Measurements from ENCODE around the gene MDM4.
"Not testable (repeated sequence)": the region's sequence is repeated elsewhere in the genome, so short reads cannot be mapped to it uniquely, and the experiment has no call there.

MDM4 gene

DNA sequence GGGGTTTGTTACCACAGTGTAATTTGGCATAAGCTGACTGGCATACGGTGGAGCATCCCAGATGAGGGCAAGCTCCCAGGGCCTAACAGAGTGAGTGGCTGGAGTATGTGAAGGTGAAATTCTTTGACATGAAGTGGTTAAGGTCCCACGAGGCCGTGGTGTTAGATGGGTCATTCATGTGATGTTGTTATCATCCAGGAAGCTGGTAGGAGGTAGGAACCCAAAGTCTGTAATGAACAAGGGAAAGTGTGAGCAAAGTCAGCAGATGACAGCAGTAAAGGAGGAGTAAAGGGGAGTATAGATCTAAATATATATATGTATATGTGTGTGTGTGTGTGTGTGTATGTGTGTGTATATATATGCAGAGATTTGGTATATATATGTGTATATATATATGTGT is 47.6 kb downstream of the MDM4 start:
- DNase-seq: no peak

DNA sequence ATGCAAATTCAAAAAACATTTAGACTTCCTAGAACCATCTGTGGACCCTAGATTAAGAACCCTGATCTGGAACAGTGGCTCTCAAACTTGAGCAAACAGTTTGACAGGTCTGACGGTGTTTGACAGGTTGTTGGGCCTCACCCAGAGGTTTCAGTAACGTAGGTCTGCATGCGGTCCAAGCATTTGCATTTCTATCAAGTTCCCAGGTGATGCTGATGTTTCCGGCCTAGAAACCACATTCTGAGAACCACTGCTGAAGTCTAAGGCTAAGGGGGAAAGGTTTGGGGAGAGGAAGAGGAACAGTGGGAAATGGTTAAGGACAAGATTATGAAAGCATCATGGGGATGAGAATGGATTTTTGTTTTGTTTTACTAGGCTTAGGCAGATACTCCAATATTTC is 48.6 kb downstream of the MDM4 start:
- no peak for DNase-seq

GRCh38 chr1:204565617-204566582 is 49.7 kb downstream of the MDM4 start:
- peak; percentile 73 for DNase-seq

DNA sequence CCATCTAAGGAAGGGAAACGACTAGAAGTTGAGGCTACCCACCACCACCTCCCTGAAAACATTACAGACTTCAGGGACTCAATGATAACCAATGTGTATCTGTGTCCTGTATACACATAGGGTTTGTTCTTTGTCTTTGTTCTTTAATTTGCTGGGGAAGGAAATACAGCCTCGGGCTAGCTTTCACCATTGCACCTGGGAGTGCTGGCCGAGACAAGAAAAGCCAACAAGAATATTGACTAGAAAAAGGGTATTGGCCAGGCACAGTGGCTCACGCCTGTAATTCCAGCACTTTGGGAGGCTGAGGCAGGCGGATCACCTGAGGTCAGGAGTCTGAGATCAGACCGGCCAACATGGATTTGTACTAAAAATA is 50.4 kb downstream of the MDM4 start:
- no peak for DNase-seq

GRCh38 chr1:204567071-204567470 is 50.9 kb downstream of the MDM4 start:
- no peak for DNase-seq

GRCh38 chr1:204568576-204569315 is 52.5 kb downstream of the MDM4 start:
- no peak for DNase-seq

- no peak for DNase-seq
Observed at GRCh38 chr1:204569478-204569877, 53.3 kb downstream of the MDM4 start.

GRCh38 chr1:204570021-204570420 is 53.8 kb downstream of the MDM4 start:
- DNase-seq: not testable (repeated sequence)

DNA sequence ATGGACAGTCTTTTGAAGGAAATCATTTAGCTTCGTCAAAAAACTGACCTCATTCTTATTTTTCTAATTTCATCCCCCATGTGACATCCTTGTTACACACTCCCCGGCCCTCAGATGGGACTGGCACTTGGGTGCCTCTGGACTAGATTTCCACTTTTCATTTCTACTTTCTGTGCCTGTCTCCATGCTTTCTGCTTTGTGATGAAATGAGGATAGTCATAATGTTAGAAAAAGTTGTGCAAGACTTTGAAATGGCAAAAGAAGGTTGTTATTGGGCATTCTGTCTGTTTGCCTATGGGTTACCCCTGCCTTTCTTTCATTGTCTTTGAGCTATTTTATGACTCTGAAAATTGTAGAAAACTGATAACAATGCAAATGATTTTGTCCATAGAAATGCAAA is 54.9 kb downstream of the MDM4 start:
- DNase-seq: no peak

- DNase-seq: no peak
Observed at GRCh38 chr1:204571631-204572030, 55.4 kb downstream of the MDM4 start.

DNA sequence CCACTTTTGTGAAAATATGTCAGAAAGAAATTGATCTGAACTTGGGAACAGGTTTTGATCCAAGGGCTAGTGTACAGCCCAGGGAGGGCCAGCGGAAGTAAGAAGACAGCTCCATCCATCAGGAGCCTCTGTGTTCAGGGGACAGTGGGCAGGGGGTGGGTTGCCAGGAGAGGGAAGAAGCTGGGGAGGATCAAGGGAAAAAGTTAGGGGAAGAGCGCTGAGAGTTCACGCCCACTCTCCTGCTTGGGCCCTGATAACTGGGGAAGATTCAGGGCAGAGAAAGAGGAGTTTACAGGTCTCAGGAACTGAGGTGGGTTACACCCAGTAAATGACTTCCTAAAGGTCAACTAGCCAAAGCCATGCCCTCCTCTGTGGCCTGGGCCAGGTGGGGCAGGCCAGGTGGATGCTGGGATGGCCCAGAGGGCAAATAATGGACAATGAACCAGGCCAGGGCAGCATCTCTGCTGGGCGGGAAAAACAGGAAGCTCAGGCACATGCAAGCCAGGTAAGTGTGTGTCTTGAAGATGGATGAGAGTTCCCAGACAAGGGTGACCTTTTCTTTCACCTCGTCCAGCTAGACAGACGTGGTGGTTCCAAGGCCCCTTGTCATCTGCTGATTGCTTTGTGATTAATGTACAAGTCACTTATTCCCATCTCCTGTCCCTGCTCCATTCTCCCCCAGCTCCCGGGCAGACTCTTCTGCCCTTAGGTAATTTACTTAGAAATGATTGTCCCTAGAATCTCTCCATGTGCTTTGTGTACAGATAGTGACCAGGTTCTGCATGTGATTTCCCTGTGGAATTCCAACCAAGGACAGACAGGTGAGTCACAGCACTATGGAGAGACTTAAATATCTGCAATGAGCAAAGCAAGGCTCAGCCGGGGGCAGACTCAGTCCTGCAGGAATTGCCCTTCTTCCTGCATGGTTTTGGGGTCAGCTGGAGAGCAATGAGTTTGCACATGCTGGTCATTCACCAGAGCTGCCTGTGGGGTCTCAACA is 57.0 kb downstream of the MDM4 start:
- DNase-seq: peak; percentile 49

DNA sequence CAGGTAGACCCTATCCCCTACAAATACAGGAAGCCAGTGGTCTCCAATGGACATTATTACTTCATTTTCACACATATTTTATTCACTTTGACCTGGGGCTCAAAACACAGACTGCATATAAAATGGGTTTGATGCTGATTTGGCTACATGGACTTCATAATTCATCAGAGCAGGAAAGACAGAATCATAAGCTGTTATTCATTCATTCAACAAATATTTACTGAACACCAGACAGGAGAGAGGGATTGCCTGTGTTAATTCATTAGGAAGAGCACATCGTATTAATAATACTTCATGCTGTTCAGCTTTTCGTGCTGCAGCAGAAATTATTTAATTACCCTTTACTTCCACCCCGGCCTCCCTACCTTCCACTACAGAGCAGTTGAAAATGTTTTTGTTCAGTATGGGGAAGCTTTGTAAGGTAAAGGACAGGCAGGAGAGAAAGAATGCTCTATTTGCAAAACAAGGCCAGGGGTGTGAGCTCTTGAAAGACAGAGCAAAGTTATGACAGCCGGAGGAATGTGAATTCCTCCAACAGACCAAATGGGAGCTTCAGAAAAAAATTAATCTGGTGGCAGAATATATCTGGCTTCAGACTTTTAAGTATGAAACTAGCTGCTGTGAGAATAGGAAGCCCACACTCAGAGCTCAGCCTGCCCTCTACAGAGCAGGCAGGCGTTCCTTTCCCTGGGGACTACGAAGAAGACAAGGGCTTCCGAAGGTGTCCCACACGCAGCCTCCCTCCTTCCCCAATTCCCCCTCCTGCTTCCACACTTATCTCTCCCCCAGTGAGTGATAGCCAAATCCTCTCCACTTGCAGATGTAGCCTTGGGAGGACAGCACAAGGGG is 58.0 kb downstream of the MDM4 start:
- DNase-seq: peak; percentile 9

- DNase-seq: no peak
Observed at GRCh38 chr1:204574865-204575163, 58.6 kb downstream of the MDM4 start.

DNA sequence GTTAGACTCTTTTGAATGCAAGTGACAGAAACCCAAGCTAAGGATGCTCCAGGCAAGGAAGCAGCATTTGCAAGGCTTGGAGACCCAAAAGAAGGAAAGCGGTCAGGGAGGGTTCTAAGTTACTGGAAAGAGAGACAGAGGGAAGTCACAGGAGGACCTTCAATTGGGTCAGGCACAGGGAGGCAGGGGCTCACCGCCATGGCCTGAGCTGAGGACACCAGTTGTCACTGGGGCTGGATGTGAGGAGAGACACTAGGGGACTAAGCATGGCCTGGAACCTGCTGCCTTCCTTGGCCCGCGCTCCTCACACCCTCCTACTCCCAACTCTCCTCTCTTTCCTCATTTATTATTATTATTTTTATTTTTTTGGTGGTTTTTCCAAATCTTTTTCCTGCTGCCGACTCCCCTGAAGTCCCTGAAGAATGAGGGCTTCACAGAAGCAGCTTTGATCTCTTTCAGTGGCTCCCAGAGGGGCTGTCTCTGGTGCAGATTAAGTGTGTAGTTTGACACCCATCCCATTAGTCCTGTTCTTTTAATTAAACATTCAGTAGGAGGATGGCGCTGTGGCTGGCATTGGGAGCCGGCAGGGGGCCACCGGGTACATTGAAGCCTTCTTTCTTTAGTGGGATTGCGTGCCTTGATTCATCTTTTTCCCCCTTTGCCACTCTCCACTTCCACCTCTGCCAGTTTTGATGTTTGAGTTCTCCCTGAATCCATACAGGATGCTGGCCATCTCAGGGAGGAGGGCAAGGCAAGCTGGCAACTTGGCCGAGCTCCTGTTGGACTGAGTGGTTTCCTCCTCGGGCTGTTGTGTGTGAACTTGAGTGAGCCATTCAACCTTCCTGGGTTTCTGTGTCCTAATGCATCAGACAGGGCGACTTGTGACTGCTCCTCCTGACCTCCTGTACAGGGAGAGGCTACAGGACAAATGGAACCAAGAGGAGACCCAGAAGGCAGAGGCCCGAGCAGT is 59.3 kb downstream of the MDM4 start:
- DNase-seq: no peak

GRCh38 chr1:204576422-204576821 is 60.2 kb downstream of the MDM4 start:
- no peak for DNase-seq

DNA sequence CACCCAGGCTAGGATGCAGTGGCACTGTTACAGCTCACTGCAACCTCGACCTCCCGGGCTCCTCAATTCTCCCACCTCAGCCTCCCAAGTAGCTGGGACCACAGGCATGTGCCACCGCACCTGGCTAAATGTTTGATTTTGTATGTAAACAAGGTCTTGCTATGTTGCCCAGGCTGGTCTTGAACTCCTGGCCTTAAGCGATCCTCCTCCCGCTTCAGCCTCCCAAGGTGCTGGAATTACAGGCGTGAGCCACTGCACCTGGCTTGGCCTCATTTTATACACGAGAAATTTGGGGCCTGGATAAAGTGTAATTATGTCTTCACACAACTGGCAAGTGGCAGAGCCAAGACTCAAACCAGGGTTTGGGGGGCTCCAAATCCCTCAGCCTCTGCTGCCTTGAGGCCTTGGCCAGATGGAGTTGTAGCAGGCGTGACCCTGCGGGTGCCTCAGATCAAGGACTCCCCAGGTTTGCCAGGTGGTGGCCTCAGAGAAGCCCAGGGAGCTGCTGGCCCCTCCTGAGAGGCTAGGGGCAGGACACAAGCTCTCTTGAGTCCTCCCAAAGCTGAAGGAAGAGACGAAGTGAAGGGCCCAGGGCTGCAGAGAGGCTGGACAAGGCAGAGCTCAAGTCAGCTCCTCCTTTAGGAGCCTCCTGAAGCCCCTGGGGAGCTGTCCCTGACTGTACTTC is 61.7 kb downstream of the MDM4 start:
- no peak for DNase-seq

- peak; percentile 12 for DNase-seq
Observed at GRCh38 chr1:204578867-204579664, 62.9 kb downstream of the MDM4 start.

DNA sequence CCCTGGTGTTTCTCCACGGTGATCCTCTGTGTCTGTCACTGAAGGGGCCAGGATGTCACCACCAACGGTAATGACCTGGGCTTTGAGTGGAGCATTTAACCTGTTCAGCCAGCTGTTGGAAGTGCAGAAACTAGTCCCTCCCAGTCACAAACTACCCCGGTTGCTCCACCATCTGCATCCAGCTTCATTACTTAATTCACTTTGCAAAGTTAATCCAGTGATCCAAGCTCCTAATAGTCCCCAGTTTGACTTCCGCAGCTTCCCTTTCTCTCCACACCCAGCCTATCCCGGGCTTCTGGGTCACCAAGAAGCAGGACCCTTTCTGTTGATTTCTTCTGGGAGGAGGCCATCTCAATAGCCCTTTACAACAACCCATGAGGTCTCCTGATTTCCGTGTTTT is 63.5 kb downstream of the MDM4 start:
- no peak for DNase-seq

GRCh38 chr1:204580862-204581261 is 64.7 kb downstream of the MDM4 start:
- no peak for DNase-seq
